ENCODE results near the gene ARID1A. TPM values are rescaled to one million over a fixed set of nuclear protein-coding genes. Genes with fewer than 3 reads are reported as not detected.

Gene ARID1A
- total RNA-seq, 2 experiments from 2014 or later: 55.2 to 123 TPM

- ChIA-PET POLR2A (interaction anchor here (1.2 kb wide), 1 partner anchor 36 kb away, joined by 5 read pairs; no protein-coding TSS in a partner anchor), CTCF (ENCODE audit: unreplicated experiment) (no interaction called here)
- H2AFZ ChIP-seq (ENCODE audit: low read length): no peak overlapping the region
- peak overlapping the region; percentile 40 for H3K4me3 ChIP-seq (ENCODE audit: low read depth, low read length, poor library complexity, severe bottlenecking)
- H3K9me3 ChIP-seq (ENCODE audit: low read length): no peaks in the 10 kb centered on the region
- H3K4me2 ChIP-seq (ENCODE audit: low read length): peak overlapping the region; percentile 79
- H3K4me1 ChIP-seq (ENCODE audit: insufficient read depth, low read length, poor library complexity, severe bottlenecking): peaks cover 56% of the 10 kb centered on the region
- peaks cover 6% of the 10 kb centered on the region; the same call in 1 of the 2 replicates for H3K79me2 ChIP-seq (ENCODE audit: insufficient read depth, low read depth, low read length)
- H4K20me1 ChIP-seq (ENCODE audit: insufficient read depth, low read length): no peaks in the 10 kb centered on the region
- DNase-seq (ENCODE audit: low spot score): no peak
- H3K27ac ChIP-seq (ENCODE audit: low read depth, low read length, poor library complexity, severe bottlenecking): peak overlapping the region; percentile 37
- TF ChIP-seq CTCF (conservative IDR thresholded peaks at IDR 0.05; ENCODE audit: low read length) (no peak), EZH2phosphoT487 (IDR thresholded peaks at IDR 0.05; ENCODE audit: borderline replicate concordance, low read depth, low read length) (no peak)
- peaks cover 21% of the 10 kb centered on the region; the same call in 1 of the 2 replicates for H3K36me3 ChIP-seq (ENCODE audit: insufficient read depth, low read length)
- BruUV-seq (replicated peaks): no TSS peak
- H3K9me2 ChIP-seq (ENCODE audit: insufficient read depth, low read length): no peaks in the 10 kb centered on the region
- intact Hi-C loops (cut with micrococcal nuclease; ENCODE audit: unreplicated experiment): no loop called here
These were observed 133.5 kb downstream of the ARID1A start for GRCh38 chr1:26829184-26829911.

- Histone ChIP-seq H4K20me1 (ENCODE audit: insufficient read depth, low read length) (no peaks in the 10 kb centered on the region), H3K36me3 (ENCODE audit: insufficient read depth, low read length) (peaks cover 37% of the 10 kb centered on the region; the same call in 1 of the 2 replicates), H3K4me3 (ENCODE audit: low read depth, low read length, poor library complexity, severe bottlenecking) (no peak overlapping the region), H3K27ac (ENCODE audit: low read depth, low read length, poor library complexity, severe bottlenecking) (no peak overlapping the region), H3K9me3 (ENCODE audit: low read length) (no peaks in the 10 kb centered on the region), H3K4me2 (ENCODE audit: low read length) (no peak overlapping the region), H3K79me2 (ENCODE audit: insufficient read depth, low read depth, low read length) (peaks cover 6% of the 10 kb centered on the region; the same call in 1 of the 2 replicates), H3K9me2 (ENCODE audit: insufficient read depth, low read length) (no peaks in the 10 kb centered on the region), H2AFZ (ENCODE audit: low read length) (no peak overlapping the region), H3K4me1 (ENCODE audit: insufficient read depth, low read length, poor library complexity, severe bottlenecking) (peaks cover 41% of the 10 kb centered on the region)
- ChIA-PET CTCF (ENCODE audit: unreplicated experiment) (interaction anchor here (1.0 kb wide), 1 partner anchor 292 kb away, joined by 3 read pairs; no protein-coding TSS in a partner anchor), POLR2A (interaction anchor here (0.5 to 1.5 kb wide), 2 partner anchors 30 to 331 kb away, joined by 3 to 4 read pairs; no protein-coding TSS in a partner anchor)
- no peak for TF ChIP-seq EZH2phosphoT487 (IDR thresholded peaks at IDR 0.05; ENCODE audit: borderline replicate concordance, low read depth, low read length)
- no peak for TF ChIP-seq CTCF (conservative IDR thresholded peaks at IDR 0.05; ENCODE audit: low read length)
- BruUV-seq (replicated peaks): no TSS peak
- intact Hi-C loops (cut with micrococcal nuclease; ENCODE audit: unreplicated experiment): no loop called here
- DNase-seq (ENCODE audit: low spot score): no peak
These were observed 135.2 kb downstream of the ARID1A start for GRCh38 chr1:26831059-26831458.

Small RNA genes within 50 kb of the gene (small RNA-seq; reads per million reads assigned to genes)
- gene AL627082.1 (not detected), gene RN7SL165P (not detected)

Other genes with a start within 250 kb of the ARID1A start
- 649 and 817 TPM in 2 replicates for gene HMGN2, start 223.6 kb upstream of the ARID1A start, total RNA-seq (2014; rRNA removed; shearing (Covaris generic))
- 990 and 1,017 TPM in 2 replicates for gene HMGN2, start 223.6 kb upstream of the ARID1A start, total RNA-seq (2022)
- gene RPS6KA1, start 166.3 kb upstream of the ARID1A start, total RNA-seq (2014; rRNA removed; shearing (Covaris generic)): 54.1 and 72.2 TPM in 2 replicates
- 83.3 and 91.0 TPM in 2 replicates for gene RPS6KA1, start 166.3 kb upstream of the ARID1A start, total RNA-seq (2022)
- gene PIGV, start 91.9 kb downstream of the ARID1A start, total RNA-seq (2014; rRNA removed; shearing (Covaris generic)): 8.2 and 10.3 TPM in 2 replicates
- 15.2 and 18.0 TPM in 2 replicates for gene PIGV, start 91.9 kb downstream of the ARID1A start, total RNA-seq (2022)
- gene ZDHHC18, start 130.7 kb downstream of the ARID1A start, total RNA-seq (2014; rRNA removed; shearing (Covaris generic)): 8.0 and 19.5 TPM in 2 replicates
- gene ZDHHC18, start 130.7 kb downstream of the ARID1A start, total RNA-seq (2022): 17.1 and 18.2 TPM in 2 replicates
- gene SFN, start 167.1 kb downstream of the ARID1A start, total RNA-seq (2014; rRNA removed; shearing (Covaris generic)): 0.75 and 0.95 TPM in 2 replicates
- 1.8 and 3.9 TPM in 2 replicates for gene SFN, start 167.1 kb downstream of the ARID1A start, total RNA-seq (2022)
- 17.5 and 18.1 TPM in 2 replicates for gene GPN2, start 194.3 kb downstream of the ARID1A start, total RNA-seq (2014; rRNA removed; shearing (Covaris generic))
- 43.7 and 46.6 TPM in 2 replicates for gene GPN2, start 194.3 kb downstream of the ARID1A start, total RNA-seq (2022)
- 9.2 and 13.8 TPM in 2 replicates for gene GPATCH3, start 204.5 kb downstream of the ARID1A start, total RNA-seq (2014; rRNA removed; shearing (Covaris generic))
- 15.2 and 17.4 TPM in 2 replicates for gene GPATCH3, start 204.5 kb downstream of the ARID1A start, total RNA-seq (2022)
- gene NR0B2, start 218.0 kb downstream of the ARID1A start, total RNA-seq (2014; rRNA removed; shearing (Covaris generic)): not detected in 2 replicates
- gene NR0B2, start 218.0 kb downstream of the ARID1A start, total RNA-seq (2022): not detected in 2 replicates
- gene NUDC, start 225.7 kb downstream of the ARID1A start, total RNA-seq (2014; rRNA removed; shearing (Covaris generic)): 65.7 and 89.3 TPM in 2 replicates
- 96.0 and 106 TPM in 2 replicates for gene NUDC, start 225.7 kb downstream of the ARID1A start, total RNA-seq (2022)

Measured in OCI-LY7 (cell line).